ENCODE measurements around the gene ZNF333. TPM values are rescaled to one million over a fixed set of nuclear protein-coding genes. Genes with fewer than 3 reads are reported as not detected.

Gene ZNF333
- 1.7 to 3.8 TPM (median 3.3 TPM) in 5 replicates for total RNA-seq (2022; extraction: Qiagen RNA extraction; ENCODE audit: low read depth)

GRCh38 chr19:14689598-14690503 lies at the start of gene ZNF333:
Gene ZNF333 (plus strand): TSS chr19:14690048. CDS start chr19:14693492, 3,444 bp downstream.

GRCh38 chr19:14674764-14675163 lies 15.1 kb upstream of the ZNF333 start, which contains the start of gene ADGRE3:
Gene ADGRE3 (minus strand): TSS chr19:14674844. CDS start chr19:14674770, 74 bp downstream.

GRCh38 chr19:14778110-14778845 lies 88.4 kb downstream of the ZNF333 start, which contains the start of gene ADGRE2:
Gene ADGRE2 (minus strand): TSS chr19:14778560. CDS start chr19:14776756, 1,804 bp downstream.

Other genes with a start within 250 kb of the ZNF333 start
- gene PTGER1, start 214.7 kb upstream of the ZNF333 start, total RNA-seq (2022; extraction: Qiagen RNA extraction; ENCODE audit: low read depth): 0.12 to 0.21 TPM (median 0.14 TPM) in 3 of 5 replicates, not detected in the others
- gene GIPC1, start 193.9 kb upstream of the ZNF333 start, total RNA-seq (2022; extraction: Qiagen RNA extraction; ENCODE audit: low read depth): 94.0 to 148 TPM (median 141 TPM) in 5 replicates
- gene DNAJB1, start 171.7 kb upstream of the ZNF333 start, total RNA-seq (2022; extraction: Qiagen RNA extraction; ENCODE audit: low read depth): 181 to 252 TPM (median 217 TPM) in 5 replicates
- gene TECR, start 160.5 kb upstream of the ZNF333 start, total RNA-seq (2022; extraction: Qiagen RNA extraction; ENCODE audit: low read depth): 140 to 181 TPM (median 178 TPM) in 5 replicates
- gene NDUFB7, start 118.0 kb upstream of the ZNF333 start, total RNA-seq (2022; extraction: Qiagen RNA extraction; ENCODE audit: low read depth): 181 to 199 TPM (median 193 TPM) in 5 replicates
- gene CLEC17A, start 107.0 kb upstream of the ZNF333 start, total RNA-seq (2022; extraction: Qiagen RNA extraction; ENCODE audit: low read depth): not detected in 5 replicates
- not detected in 5 replicates for gene ADGRE3, start 15.2 kb upstream of the ZNF333 start, total RNA-seq (2022; extraction: Qiagen RNA extraction; ENCODE audit: low read depth)
- 0.70 to 1.4 TPM (median 1.1 TPM) in 5 replicates for gene ADGRE2, start 88.5 kb downstream of the ZNF333 start, total RNA-seq (2022; extraction: Qiagen RNA extraction; ENCODE audit: low read depth)
- not detected in 5 replicates for gene OR7A5, start 145.1 kb downstream of the ZNF333 start, total RNA-seq (2022; extraction: Qiagen RNA extraction; ENCODE audit: low read depth)
- gene OR7C1, start 145.1 kb downstream of the ZNF333 start, total RNA-seq (2022; extraction: Qiagen RNA extraction; ENCODE audit: low read depth): not detected in 5 replicates
- gene OR7A10, start 158.9 kb downstream of the ZNF333 start, total RNA-seq (2022; extraction: Qiagen RNA extraction; ENCODE audit: low read depth): not detected in 5 replicates
- not detected in 5 replicates for gene OR7A17, start 196.1 kb downstream of the ZNF333 start, total RNA-seq (2022; extraction: Qiagen RNA extraction; ENCODE audit: low read depth)